Measurements from ENCODE around the gene CARM1. TPM values are rescaled to one million over a fixed set of nuclear protein-coding genes. Genes with fewer than 3 reads are reported as not detected.
A peak's percentile ranks its signal among the peaks of the same experiment; 100 is the strongest.

CARM1 gene
- total RNA-seq, 1 donor from 2014 or later: 61.8 TPM

DNA sequence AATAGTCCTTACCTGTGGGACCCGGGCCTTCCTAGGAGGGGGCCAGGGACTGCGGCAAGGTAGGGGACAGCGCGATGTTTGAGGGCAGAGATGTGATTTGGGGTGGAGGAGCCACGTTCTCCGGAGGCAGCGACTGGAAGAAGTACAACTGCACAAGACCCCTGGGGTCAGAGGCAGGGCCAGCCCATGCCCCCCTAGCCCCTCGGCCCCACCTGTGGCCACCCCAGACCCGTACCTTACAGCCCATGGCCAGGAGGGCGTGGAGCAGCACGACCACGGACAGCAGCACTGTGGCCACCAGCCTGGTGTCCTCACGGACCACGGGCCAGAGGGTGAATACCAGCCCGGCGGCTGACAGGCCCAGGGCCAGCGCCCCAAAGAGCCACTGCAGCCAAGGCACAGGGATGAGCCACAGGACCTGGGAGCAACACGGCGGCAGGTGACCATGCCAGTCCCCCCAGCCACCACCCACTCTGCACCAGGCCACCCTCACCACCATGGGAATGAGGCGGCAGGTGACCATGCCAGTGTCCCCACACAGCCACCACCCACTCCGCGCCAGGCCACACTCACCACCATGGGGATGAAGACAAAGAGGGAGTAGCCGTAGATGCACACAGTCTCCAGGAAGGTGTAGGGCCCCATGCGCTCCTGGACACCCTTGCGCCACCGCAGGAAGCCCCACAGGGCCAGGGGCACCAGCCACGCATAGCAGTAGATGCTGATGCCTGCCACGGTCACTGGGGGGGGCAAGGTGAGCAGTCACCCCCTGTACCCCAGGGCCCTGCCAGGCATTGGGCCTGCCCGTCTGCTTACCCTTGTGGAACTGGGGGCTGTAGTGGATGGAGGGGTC lies 52.1 kb downstream of the CARM1 start:
- Mint-ChIP-seq H3K27me3 (ENCODE audit: low read depth) (no peaks in the 10 kb centered on the region), H3K36me3 (ENCODE audit: low read depth) (peaks cover 10% of the 10 kb centered on the region)

DNA sequence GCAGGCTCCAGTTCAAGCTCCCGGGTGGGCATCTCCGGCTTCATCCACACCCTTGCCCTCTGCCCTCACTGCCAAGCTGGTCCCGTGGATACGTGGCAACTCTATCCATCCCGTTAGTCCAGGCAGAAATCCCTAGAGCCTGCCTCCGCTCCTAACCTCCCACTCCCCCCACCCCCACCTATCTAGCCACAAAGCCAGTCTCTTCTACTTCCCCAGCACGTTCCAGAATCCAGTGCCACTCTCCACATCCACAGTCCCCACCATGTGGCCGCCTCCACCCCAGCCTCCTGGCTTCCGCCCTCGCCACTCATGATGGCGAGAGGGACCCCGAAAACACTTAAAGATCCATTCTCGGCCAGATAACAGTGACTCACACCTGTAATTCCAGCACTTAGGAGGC lies 53.2 kb downstream of the CARM1 start:
- TF ChIP-seq, protein P1, sequence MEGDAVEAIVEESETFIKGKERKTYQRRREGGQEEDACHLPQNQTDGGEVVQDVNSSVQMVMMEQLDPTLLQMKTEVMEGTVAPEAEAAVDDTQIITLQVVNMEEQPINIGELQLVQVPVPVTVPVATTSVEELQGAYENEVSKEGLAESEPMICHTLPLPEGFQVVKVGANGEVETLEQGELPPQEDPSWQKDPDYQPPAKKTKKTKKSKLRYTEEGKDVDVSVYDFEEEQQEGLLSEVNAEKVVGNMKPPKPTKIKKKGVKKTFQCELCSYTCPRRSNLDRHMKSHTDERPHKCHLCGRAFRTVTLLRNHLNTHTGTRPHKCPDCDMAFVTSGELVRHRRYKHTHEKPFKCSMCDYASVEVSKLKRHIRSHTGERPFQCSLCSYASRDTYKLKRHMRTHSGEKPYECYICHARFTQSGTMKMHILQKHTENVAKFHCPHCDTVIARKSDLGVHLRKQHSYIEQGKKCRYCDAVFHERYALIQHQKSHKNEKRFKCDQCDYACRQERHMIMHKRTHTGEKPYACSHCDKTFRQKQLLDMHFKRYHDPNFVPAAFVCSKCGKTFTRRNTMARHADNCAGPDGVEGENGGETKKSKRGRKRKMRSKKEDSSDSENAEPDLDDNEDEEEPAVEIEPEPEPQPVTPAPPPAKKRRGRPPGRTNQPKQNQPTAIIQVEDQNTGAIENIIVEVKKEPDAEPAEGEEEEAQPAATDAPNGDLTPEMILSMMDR (IDR thresholded peaks at IDR 0.05): no peak
- H3K4me1 Mint-ChIP-seq (ENCODE audit: low read depth): peaks cover 12% of the 10 kb centered on the region
- no peaks in the 10 kb centered on the region for H3K27me3 Mint-ChIP-seq (ENCODE audit: low read depth)
- no peak overlapping the region for H3K4me3 Mint-ChIP-seq (ENCODE audit: unreplicated experiment)
- H3K36me3 Mint-ChIP-seq (ENCODE audit: low read depth): peaks cover 10% of the 10 kb centered on the region
- H3K9me3 Mint-ChIP-seq (ENCODE audit: low read depth): no peaks in the 10 kb centered on the region
- peak overlapping the region; percentile 49 for H3K27ac Mint-ChIP-seq (ENCODE audit: unreplicated experiment)
- no peak for DNase-seq (ENCODE audit: low spot score)

More for the DNA sequence above, 52.1 kb downstream of the CARM1 start:
- Mint-ChIP-seq H3K4me1 (ENCODE audit: low read depth) (peaks cover 9% of the 10 kb centered on the region), H3K27ac (ENCODE audit: unreplicated experiment) (no peak overlapping the region), H3K9me3 (ENCODE audit: low read depth) (no peaks in the 10 kb centered on the region), H3K4me3 (ENCODE audit: unreplicated experiment) (no peak overlapping the region)
- TF ChIP-seq, protein P1 (IDR thresholded peaks at IDR 0.05): no peak
- peak; percentile 93 for DNase-seq (ENCODE audit: low spot score)

DNA sequence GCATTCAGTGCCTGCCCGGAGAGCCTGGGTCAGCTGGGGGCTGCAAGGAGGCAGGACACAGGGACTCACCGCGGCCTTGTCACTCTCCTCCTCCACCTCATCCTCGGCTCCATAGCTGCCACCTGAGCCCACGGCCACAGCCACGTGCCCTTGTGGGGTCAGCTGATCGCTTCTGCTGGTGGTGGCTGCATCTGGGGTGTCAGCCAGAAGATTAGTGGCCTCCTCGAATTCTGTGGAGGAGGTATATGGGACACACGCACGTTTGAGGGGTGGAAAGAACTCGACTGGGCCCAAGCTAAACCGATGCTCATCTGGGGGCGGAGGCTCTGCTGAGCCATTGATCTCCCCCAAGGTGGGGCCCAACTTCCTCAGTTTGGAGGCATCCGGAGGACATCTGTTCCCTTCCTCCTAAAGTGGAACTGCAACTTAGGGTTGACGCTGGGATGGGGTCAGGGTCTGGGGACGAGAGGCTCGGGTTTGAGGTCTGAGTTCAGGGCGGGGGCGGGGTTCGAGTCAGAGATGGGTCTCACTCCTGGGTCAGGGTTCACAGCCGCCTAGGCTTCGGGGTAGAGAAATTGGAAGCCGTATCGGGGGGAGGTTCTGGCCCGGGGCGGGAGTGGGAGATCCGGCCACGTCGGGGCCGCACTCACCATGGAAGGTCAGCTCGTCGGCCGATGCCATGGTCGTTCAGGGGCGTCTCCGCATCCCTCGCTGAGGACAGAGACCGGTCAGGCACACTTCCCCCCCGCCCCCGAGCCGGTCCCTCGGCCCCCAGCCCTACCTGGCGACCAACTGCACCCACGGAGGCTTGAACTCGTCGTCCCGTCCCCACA lies 56.6 kb downstream of the CARM1 start:
- Mint-ChIP-seq H3K36me3 (ENCODE audit: low read depth) (peaks cover 9% of the 10 kb centered on the region), H3K27ac (ENCODE audit: unreplicated experiment) (peak overlapping the region; percentile 95), H3K27me3 (ENCODE audit: low read depth) (no peaks in the 10 kb centered on the region), H3K4me3 (ENCODE audit: unreplicated experiment) (peak overlapping the region; percentile 89), H3K4me1 (ENCODE audit: low read depth) (peaks cover 23% of the 10 kb centered on the region), H3K9me3 (ENCODE audit: low read depth) (no peaks in the 10 kb centered on the region)
- no peak for DNase-seq (ENCODE audit: low spot score)
- TF ChIP-seq, protein P1 (IDR thresholded peaks at IDR 0.05): no peak

DNA sequence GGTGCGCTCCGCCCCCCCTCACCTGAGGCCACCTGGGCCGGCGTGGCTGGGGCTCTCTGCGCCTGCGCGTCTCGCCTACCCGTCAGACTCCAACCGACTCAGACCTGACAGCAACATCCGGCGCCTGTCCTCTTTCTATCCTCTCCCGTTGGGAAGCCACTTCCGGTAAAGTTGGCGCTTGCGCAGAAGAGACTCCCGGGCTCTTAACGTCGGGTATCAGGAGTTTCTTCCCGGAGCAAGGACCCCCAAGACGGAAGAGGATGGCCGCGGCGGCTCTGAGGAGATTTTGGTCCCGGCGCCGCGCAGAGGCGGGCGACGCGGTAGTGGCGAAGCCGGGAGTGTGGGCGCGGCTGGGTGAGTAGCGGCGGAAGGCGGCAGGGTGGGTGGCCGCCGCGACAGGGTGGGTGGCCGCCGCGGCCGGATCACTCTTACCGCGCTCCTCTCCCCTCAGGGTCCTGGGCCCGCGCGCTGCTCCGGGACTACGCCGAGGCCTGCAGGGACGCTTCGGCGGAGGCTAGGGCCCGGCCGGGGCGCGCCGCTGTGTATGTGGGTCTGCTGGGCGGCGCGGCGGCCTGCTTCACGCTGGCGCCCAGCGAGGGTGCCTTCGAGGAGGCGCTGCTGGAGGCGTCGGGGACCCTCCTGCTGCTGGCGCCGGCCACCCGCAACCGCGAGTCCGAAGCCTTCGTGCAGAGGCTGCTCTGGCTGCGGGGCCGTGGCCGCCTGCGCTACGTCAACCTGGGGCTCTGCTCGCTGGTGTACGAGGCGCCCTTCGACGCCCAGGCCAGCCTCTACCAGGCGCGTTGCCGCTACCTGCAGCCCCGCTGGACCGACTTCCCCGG lies 57.4 kb downstream of the CARM1 start, which contains the start of the genes TIMM29 and YIPF2:
TIMM29 (plus strand) TSS at position 249 of the 839 bp plus-strand sequence; CDS start at position 261, 12 bp downstream.
YIPF2 (minus strand) TSS at position 77 of the 839 bp plus-strand sequence. CDS start 229 bp downstream, outside the sequence.
- Mint-ChIP-seq H3K9me3 (ENCODE audit: low read depth) (no peaks in the 10 kb centered on the region), H3K4me3 (ENCODE audit: unreplicated experiment) (peak within 1 kb of the TSS; percentile 89), H3K27ac (ENCODE audit: unreplicated experiment) (peak within 1 kb of the TSS; percentile 95), H3K36me3 (ENCODE audit: low read depth) (peaks cover 7% of the 10 kb centered on the region), H3K4me1 (ENCODE audit: low read depth) (peaks cover 23% of the 10 kb centered on the region), H3K27me3 (ENCODE audit: low read depth) (no peaks in the 10 kb centered on the region)
- DNase-seq (ENCODE audit: low spot score): peak; percentile 99
- TF ChIP-seq, protein P1 (IDR thresholded peaks at IDR 0.05): peak; percentile 20
